Measurements from ENCODE around the gene ITPKB. TPM values are rescaled to one million over a fixed set of nuclear protein-coding genes. Genes with fewer than 3 reads are reported as not detected.

Gene ITPKB
- total RNA-seq, 1 donor = 6.2 TPM

- H3K4me3 ChIP-seq (ENCODE audit: insufficient read depth, low read length) = no peak overlapping the region
- no peaks in the 10 kb centered on the region for H4K20me1 ChIP-seq (ENCODE audit: insufficient read depth, low read length)
- H3K79me2 ChIP-seq (ENCODE audit: insufficient read depth, low read length) = no peaks in the 10 kb centered on the region
- no peaks in the 10 kb centered on the region for H3K36me3 ChIP-seq (ENCODE audit: insufficient read depth, low read length)
- peaks cover 11% of the 10 kb centered on the region for H3K4me1 ChIP-seq (ENCODE audit: insufficient read depth, low read length)
- no peak overlapping the region for H2AFZ ChIP-seq (ENCODE audit: low read length)
- H3K27me3 ChIP-seq (ENCODE audit: insufficient read depth, low read length) = no peaks in the 10 kb centered on the region
- TF ChIP-seq, protein P1, sequence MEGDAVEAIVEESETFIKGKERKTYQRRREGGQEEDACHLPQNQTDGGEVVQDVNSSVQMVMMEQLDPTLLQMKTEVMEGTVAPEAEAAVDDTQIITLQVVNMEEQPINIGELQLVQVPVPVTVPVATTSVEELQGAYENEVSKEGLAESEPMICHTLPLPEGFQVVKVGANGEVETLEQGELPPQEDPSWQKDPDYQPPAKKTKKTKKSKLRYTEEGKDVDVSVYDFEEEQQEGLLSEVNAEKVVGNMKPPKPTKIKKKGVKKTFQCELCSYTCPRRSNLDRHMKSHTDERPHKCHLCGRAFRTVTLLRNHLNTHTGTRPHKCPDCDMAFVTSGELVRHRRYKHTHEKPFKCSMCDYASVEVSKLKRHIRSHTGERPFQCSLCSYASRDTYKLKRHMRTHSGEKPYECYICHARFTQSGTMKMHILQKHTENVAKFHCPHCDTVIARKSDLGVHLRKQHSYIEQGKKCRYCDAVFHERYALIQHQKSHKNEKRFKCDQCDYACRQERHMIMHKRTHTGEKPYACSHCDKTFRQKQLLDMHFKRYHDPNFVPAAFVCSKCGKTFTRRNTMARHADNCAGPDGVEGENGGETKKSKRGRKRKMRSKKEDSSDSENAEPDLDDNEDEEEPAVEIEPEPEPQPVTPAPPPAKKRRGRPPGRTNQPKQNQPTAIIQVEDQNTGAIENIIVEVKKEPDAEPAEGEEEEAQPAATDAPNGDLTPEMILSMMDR (IDR thresholded peaks at IDR 0.05; ENCODE audit: extremely low read depth, low read depth, low read length) = no peak
- H3K27ac ChIP-seq (ENCODE audit: low read depth, low read length) = no peak overlapping the region
- H3K4me2 ChIP-seq (ENCODE audit: insufficient read depth, low read length) = no peak overlapping the region
- peak; percentile 87 for DNase-seq (ENCODE audit: insufficient read length, low spot score, missing footprints)
- no peaks in the 10 kb centered on the region for H3K9me3 ChIP-seq (ENCODE audit: low read depth, low read length)
Measured at GRCh38 chr1:226644541-226645176, 94.4 kb downstream of the ITPKB start.

- Histone ChIP-seq H3K4me1 (ENCODE audit: insufficient read depth, low read length) (peaks cover 11% of the 10 kb centered on the region), H3K36me3 (ENCODE audit: insufficient read depth, low read length) (no peaks in the 10 kb centered on the region), H3K79me2 (ENCODE audit: insufficient read depth, low read length) (no peaks in the 10 kb centered on the region), H3K27me3 (ENCODE audit: insufficient read depth, low read length) (no peaks in the 10 kb centered on the region), H2AFZ (ENCODE audit: low read length) (no peak overlapping the region), H4K20me1 (ENCODE audit: insufficient read depth, low read length) (no peaks in the 10 kb centered on the region), H3K4me3 (ENCODE audit: insufficient read depth, low read length) (no peak overlapping the region), H3K4me2 (ENCODE audit: insufficient read depth, low read length) (no peak overlapping the region), H3K27ac (ENCODE audit: low read depth, low read length) (no peak overlapping the region), H3K9me3 (ENCODE audit: low read depth, low read length) (no peaks in the 10 kb centered on the region)
- no peak for DNase-seq (ENCODE audit: insufficient read length, low spot score, missing footprints)
- TF ChIP-seq, protein P1 (IDR thresholded peaks at IDR 0.05; ENCODE audit: extremely low read depth, low read depth, low read length) = no peak
Measured at GRCh38 chr1:226643611-226644540, 95.2 kb downstream of the ITPKB start.

- H3K27me3 ChIP-seq (ENCODE audit: insufficient read depth, low read length) = no peaks in the 10 kb centered on the region
- peaks cover 11% of the 10 kb centered on the region for H3K4me1 ChIP-seq (ENCODE audit: insufficient read depth, low read length)
- H3K79me2 ChIP-seq (ENCODE audit: insufficient read depth, low read length) = no peaks in the 10 kb centered on the region
- DNase-seq (ENCODE audit: insufficient read length, low spot score, missing footprints) = peak; percentile 99
- H3K27ac ChIP-seq (ENCODE audit: low read depth, low read length) = no peak overlapping the region
- TF ChIP-seq, protein P1 (IDR thresholded peaks at IDR 0.05; ENCODE audit: extremely low read depth, low read depth, low read length) = no peak
- peak overlapping the region; percentile 13 for H3K4me2 ChIP-seq (ENCODE audit: insufficient read depth, low read length)
- no peaks in the 10 kb centered on the region for H3K9me3 ChIP-seq (ENCODE audit: low read depth, low read length)
- no peaks in the 10 kb centered on the region for H4K20me1 ChIP-seq (ENCODE audit: insufficient read depth, low read length)
- H3K4me3 ChIP-seq (ENCODE audit: insufficient read depth, low read length) = no peak overlapping the region
- no peak overlapping the region for H2AFZ ChIP-seq (ENCODE audit: low read length)
- no peaks in the 10 kb centered on the region for H3K36me3 ChIP-seq (ENCODE audit: insufficient read depth, low read length)
Measured at GRCh38 chr1:226643177-226643576, 95.9 kb downstream of the ITPKB start.

DNA sequence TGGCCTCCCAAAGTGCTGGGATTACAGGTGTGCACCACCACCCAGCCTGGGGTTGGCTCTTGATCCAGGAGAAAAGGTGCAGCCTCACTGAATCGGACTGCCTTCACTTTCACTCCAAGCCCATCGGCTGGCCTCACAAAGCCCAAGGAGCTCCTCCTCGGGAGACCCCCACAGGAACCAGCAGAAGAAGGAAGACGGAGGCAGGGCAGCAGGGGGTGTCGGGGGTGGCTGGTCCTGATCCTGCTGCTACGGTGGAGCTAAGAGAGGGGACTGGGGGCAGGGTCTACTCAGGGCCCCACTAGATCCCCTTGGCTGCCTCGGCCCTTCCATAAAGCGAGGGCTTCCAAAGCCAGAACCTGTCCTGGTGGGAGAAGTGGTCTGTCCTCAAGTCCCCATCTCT is 96.7 kb downstream of the ITPKB start:
- no peaks in the 10 kb centered on the region for H3K9me3 ChIP-seq (ENCODE audit: low read depth, low read length)
- DNase-seq (ENCODE audit: insufficient read length, low spot score, missing footprints) = peak; percentile 61
- H3K36me3 ChIP-seq (ENCODE audit: insufficient read depth, low read length) = no peaks in the 10 kb centered on the region
- H3K4me3 ChIP-seq (ENCODE audit: insufficient read depth, low read length) = no peak overlapping the region
- no peaks in the 10 kb centered on the region for H4K20me1 ChIP-seq (ENCODE audit: insufficient read depth, low read length)
- H3K4me1 ChIP-seq (ENCODE audit: insufficient read depth, low read length) = peaks cover 11% of the 10 kb centered on the region
- no peak overlapping the region for H3K4me2 ChIP-seq (ENCODE audit: insufficient read depth, low read length)
- TF ChIP-seq, protein P1 (IDR thresholded peaks at IDR 0.05; ENCODE audit: extremely low read depth, low read depth, low read length) = no peak
- H3K79me2 ChIP-seq (ENCODE audit: insufficient read depth, low read length) = no peaks in the 10 kb centered on the region
- no peak overlapping the region for H3K27ac ChIP-seq (ENCODE audit: low read depth, low read length)
- no peaks in the 10 kb centered on the region for H3K27me3 ChIP-seq (ENCODE audit: insufficient read depth, low read length)
- no peak overlapping the region for H2AFZ ChIP-seq (ENCODE audit: low read length)
